ENCODE data around the gene IQGAP2. TPM values are rescaled to one million over a fixed set of nuclear protein-coding genes. Genes with fewer than 3 reads are reported as not detected.

The IQGAP2 gene
- total RNA-seq, 3 donors from 2014 or later (not counting 1 experiment from before 2014, with no cell fraction given) = 172 to 218 (median 207) TPM

GRCh38 chr5:76553251-76553650, 150.2 kb downstream of the IQGAP2 start:
- Histone ChIP-seq H3K27ac (ENCODE audit: low read length) (no peak overlapping the region), H3K27me3 (ENCODE audit: control insufficient read depth, insufficient read depth, low read length) (no peaks in the 10 kb centered on the region), H3K4me3 (ENCODE audit: low read length) (no peak overlapping the region), H3K36me3 (ENCODE audit: control insufficient read depth, insufficient read depth, low read length) (no peaks in the 10 kb centered on the region), H3K4me1 (ENCODE audit: control insufficient read depth, insufficient read depth, low read length) (peaks cover 30% of the 10 kb centered on the region), H3K9me3 (ENCODE audit: control insufficient read depth, insufficient read depth, low read length) (no peaks in the 10 kb centered on the region)
- intact Hi-C loops (cut with micrococcal nuclease) = no loop called here
- Mint-ChIP-seq H3K9me3 (no peaks in the 10 kb centered on the region), H3K27ac (peak overlapping the region; percentile 54 to 83), H3K36me3 (no peaks in the 10 kb centered on the region), H3K27me3 (ENCODE audit: low read depth in 2 of 2) (no peaks in the 10 kb centered on the region), H3K4me1 (peaks cover 72 to 76% of the 10 kb centered on the region in 2 donors), H3K4me3 (no peak overlapping the region)
- no peak for DNase-seq
- 78% methylated on average over 1 of the region's 2 CpGs for WGBS (ENCODE audit: insufficient coverage)
- no peak for ATAC-seq
- no peak for TF ChIP-seq CTCF (IDR thresholded peaks at IDR 0.05)

- Histone ChIP-seq H3K27me3 (ENCODE audit: control insufficient read depth, insufficient read depth, low read length) (no peaks in the 10 kb centered on the region), H3K36me3 (ENCODE audit: control insufficient read depth, insufficient read depth, low read length) (no peaks in the 10 kb centered on the region), H3K4me1 (ENCODE audit: control insufficient read depth, insufficient read depth, low read length) (peaks cover 17% of the 10 kb centered on the region), H3K9me3 (ENCODE audit: control insufficient read depth, insufficient read depth, low read length) (no peaks in the 10 kb centered on the region), H3K4me3 (ENCODE audit: low read length) (no peak overlapping the region), H3K27ac (ENCODE audit: low read length) (no peak overlapping the region)
- H3K27me3 Mint-ChIP-seq (ENCODE audit: low read depth in 2 of 2) = no peaks in the 10 kb centered on the region
- H3K4me1 Mint-ChIP-seq = peaks cover 64 to 73% of the 10 kb centered on the region in 2 donors
- peak; percentile 51 to 55 (median 52) for ATAC-seq
- intact Hi-C loops (cut with micrococcal nuclease) = no loop called here
- peak overlapping the region; percentile 14 for H3K4me3 Mint-ChIP-seq
- no peaks in the 10 kb centered on the region for H3K36me3 Mint-ChIP-seq
- no peaks in the 10 kb centered on the region for H3K9me3 Mint-ChIP-seq
- DNase-seq = no peak
- H3K27ac Mint-ChIP-seq = peak overlapping the region; percentile 54 to 83
- no peak for TF ChIP-seq CTCF (IDR thresholded peaks at IDR 0.05)
- WGBS (ENCODE audit: insufficient coverage) = 62% methylated on average over 2 of the region's 4 CpGs
Observed at GRCh38 chr5:76555114-76555513, 152.0 kb downstream of the IQGAP2 start.

- intact Hi-C loops (cut with micrococcal nuclease) = no loop called here
- Mint-ChIP-seq H3K4me1 (peaks cover 67 to 73% of the 10 kb centered on the region in 2 donors), H3K9me3 (no peaks in the 10 kb centered on the region), H3K27ac (peak overlapping the region; percentile 54 to 83), H3K27me3 (ENCODE audit: low read depth in 2 of 2) (no peaks in the 10 kb centered on the region), H3K36me3 (no peaks in the 10 kb centered on the region), H3K4me3 (no peak overlapping the region)
- no peaks in the 10 kb centered on the region for H3K36me3 ChIP-seq (ENCODE audit: control insufficient read depth, insufficient read depth, low read length)
- H3K27ac ChIP-seq (ENCODE audit: low read length) = no peak overlapping the region
- H3K9me3 ChIP-seq (ENCODE audit: control insufficient read depth, insufficient read depth, low read length) = no peaks in the 10 kb centered on the region
- 61% methylated on average over 2 of the region's 2 CpGs for WGBS (ENCODE audit: insufficient coverage)
- no peak overlapping the region for H3K4me3 ChIP-seq (ENCODE audit: low read length)
- no peaks in the 10 kb centered on the region for H3K27me3 ChIP-seq (ENCODE audit: control insufficient read depth, insufficient read depth, low read length)
- DNase-seq (no peak), ATAC-seq (peak in 2 of 3 donors; percentile 13 to 41)
- H3K4me1 ChIP-seq (ENCODE audit: control insufficient read depth, insufficient read depth, low read length) = peaks cover 17% of the 10 kb centered on the region
- no peak for TF ChIP-seq CTCF (IDR thresholded peaks at IDR 0.05)
Observed at GRCh38 chr5:76555717-76556116, 152.6 kb downstream of the IQGAP2 start.
